K562 (cell line): ENCODE measurements around the gene SLC15A3. TPM values are rescaled to one million over a fixed set of nuclear protein-coding genes. Genes with fewer than 3 reads are reported as not detected.
A peak's percentile ranks its signal among the peaks of the same experiment; 100 is the strongest.

Source experiments
- ATAC-seq: fragments of 200-7000 bp; cut with Tn5 transposase; 3 replicates; pipeline ENCODE4 v1.9.1; 2020; ENCODE audit warnings: moderate library complexity
- BruUV-seq: library from RNA; stranded (reverse); fragments of 400-500 nt; replicated peaks from 2 replicates; lab custom pipeline; 2021; lab: Mats Ljungman, UMichigan
- CTCF ChIA-PET: fragments of 300-600 bp; formaldehyde crosslinking; extraction: SDS; loops from one replicate; lab custom pipeline; 2021; ENCODE audit warnings: low intra/inter-chr PET ratio; lab: Yijun Ruan, JAX
- POLR2A ChIA-PET: fragments of 300-600, 350-650 bp; sonication (Branson Sonifier 250); formaldehyde crosslinking; extraction: SDS; loops from one replicate; lab custom pipeline; 2021; ENCODE audit warnings: antibody characterized with exemption, inconsistent platforms; lab: Yijun Ruan, JAX
- DNase-seq, 4 experiments: peaks; one replicate each; pipeline versions ENCODE4 v3.0.0 to v3.0.0-alpha.2; 2011 to 2018; ENCODE audit warnings: low spot score in 3 of 4, mixed read lengths in 3 of 4; ENCODE audit errors: extremely low read depth in 1 of 4
- FAIRE-seq: peaks from 2 replicates; lab custom pipeline; 2011; peaks lifted over from hg19 to GRCh38; lab: Jason Lieb, UNC
- H2AFZ ChIP-seq: 2 replicates; pipeline ENCODE4 v1.6.0; 2011; ENCODE audit warnings: low read depth, low read length, control low read depth, inconsistent platforms
- H3K27ac ChIP-seq: fragments of 200-600 bp; 3 replicates; pipeline ENCODE4 v1.8.0; 2011; ENCODE audit warnings: low read depth, mild to moderate bottlenecking, control low read depth, inconsistent platforms, low read length, moderate library complexity, mixed read lengths; ENCODE audit errors: extremely low read depth
- H3K27me3 ChIP-seq, 2 experiments: fragments of 300-600 bp in 1 of 2; 2 replicates in 1 of 2; 3 replicates in 1 of 2; pipeline versions ENCODE4 v1.6.0 to v1.8.0; 2011; ENCODE audit warnings: inconsistent platforms in 2 of 2, low read length in 2 of 2, mild to moderate bottlenecking in 1 of 2, mixed read lengths in 1 of 2, moderate library complexity in 1 of 2; ENCODE audit not compliant: control insufficient read depth in 2 of 2, insufficient read depth in 2 of 2
- H3K36me3 ChIP-seq: fragments of 300-600 bp; 3 replicates; pipeline ENCODE4 v1.8.0; 2011; ENCODE audit warnings: mild to moderate bottlenecking, low read length, inconsistent platforms; ENCODE audit not compliant: control insufficient read depth, insufficient read depth
- H3K4me1 ChIP-seq, 2 experiments: fragments of 200-600 bp in 1 of 2; replicated peaks in 1 of 2; 2 replicates in 1 of 2; 3 replicates in 1 of 2; pipeline versions ENCODE4 v1.5.1 to v1.8.0; 2011; ENCODE audit warnings: inconsistent platforms in 2 of 2, low read length in 2 of 2, mild to moderate bottlenecking in 1 of 2, mixed read lengths in 1 of 2, moderate library complexity in 1 of 2; ENCODE audit not compliant: control insufficient read depth in 2 of 2, insufficient read depth in 2 of 2
- H3K4me2 ChIP-seq: 2 replicates; pipeline ENCODE4 v1.6.1; 2011; ENCODE audit warnings: low read length, control low read depth, inconsistent platforms, mixed read lengths; ENCODE audit not compliant: insufficient read depth
- H3K4me3 ChIP-seq: fragments of 200-600 bp; sonication (generic), shearing (Covaris generic); 2 replicates; pipeline ENCODE4 v1.5.1; 2016; ENCODE audit warnings: control low read depth, inconsistent platforms
- H3K79me2 ChIP-seq: fragments of 200-600 bp; 3 replicates; pipeline ENCODE4 v1.8.0; 2011; ENCODE audit warnings: low read length, inconsistent platforms; ENCODE audit not compliant: control insufficient read depth, insufficient read depth
- H3K9ac ChIP-seq, 2 experiments: 2 replicates each; pipeline versions ENCODE4 v1.6.0 to v1.6.1; 2011; ENCODE audit warnings: low read depth in 2 of 2, low read length in 2 of 2, control low read depth in 1 of 2, inconsistent platforms in 1 of 2, mild to moderate bottlenecking in 1 of 2, mixed read lengths in 1 of 2; ENCODE audit not compliant: insufficient read depth in 1 of 2
- H3K9me1 ChIP-seq: one replicate; pipeline ENCODE4 v1.6.0; 2011; ENCODE audit warnings: inconsistent platforms, mild to moderate bottlenecking, low read length, moderate library complexity; ENCODE audit not compliant: control insufficient read depth, insufficient read depth
- H3K9me3 ChIP-seq: replicated peaks from 2 replicates; pipeline ENCODE4 v1.5.1; 2011; ENCODE audit warnings: low read depth, low read length, inconsistent platforms; ENCODE audit not compliant: control insufficient read depth, insufficient read depth
- H4K20me1 ChIP-seq: replicated peaks from 2 replicates; pipeline ENCODE4 v1.6.1; 2011; ENCODE audit warnings: low read length, inconsistent platforms, mixed read lengths; ENCODE audit not compliant: control insufficient read depth, insufficient read depth
- BACH1 ChIP-seq: fragments of 200-800 bp; sonication (Bioruptor generic); IDR thresholded peaks from 2 replicates; pipeline ENCODE4 v1.6.1; 2016; ENCODE audit warnings: missing genetic modification characterization, missing compliant biosample characterization
- CHCHD3 ChIP-seq: fragments of 250-450 bp; sonication (Bioruptor Pico); IDR thresholded peaks from 2 replicates; pipeline ENCODE4 v2.1.2; 2022; ENCODE audit warnings: mild to moderate bottlenecking
- CREM ChIP-seq: IDR thresholded peaks from 2 replicates; pipeline ENCODE4 v1.6.1; 2014; ENCODE audit warnings: antibody characterized with exemption, low read depth
- DMBX1 ChIP-seq: fragments of 250-450 bp; sonication (Bioruptor Pico); IDR thresholded peaks from 2 replicates; pipeline ENCODE4 v1.8.0; 2022; ENCODE audit warnings: inconsistent platforms, mild to moderate bottlenecking, moderate library complexity, borderline replicate concordance
- E2F5 ChIP-seq: sonication (generic); formaldehyde crosslinking; IDR thresholded peaks from 2 replicates; pipeline ENCODE4 v1.8.0; 2022; ENCODE audit warnings: mild to moderate bottlenecking, missing genetic modification reagents
- EGR1 ChIP-seq: fragments of 450-650 bp; conservative IDR thresholded peaks from 2 replicates; pipeline ENCODE4 v1.6.1; 2017; ENCODE audit warnings: mild to moderate bottlenecking
- HNRNPH1 ChIP-seq: fragments of 200-400 bp; formaldehyde crosslinking; optimal IDR thresholded peaks from 2 replicates; pipeline ENCODE3; 2017; ENCODE audit warnings: low read depth, mild to moderate bottlenecking, low read length, moderate library complexity
- HNRNPK ChIP-seq: fragments of 200-400 bp; formaldehyde crosslinking; IDR thresholded peaks from one replicate; pipeline ENCODE4 v1.6.1; 2018; ENCODE audit warnings: mild to moderate bottlenecking, low read depth, low read length; ENCODE audit not compliant: poor library complexity, severe bottlenecking
- NCOR1 ChIP-seq: fragments of 450-650 bp; IDR thresholded peaks from 2 replicates; pipeline ENCODE4 v1.6.1; 2016; ENCODE audit warnings: mild to moderate bottlenecking, moderate library complexity
- SIN3B ChIP-seq: fragments of 450-650 bp; IDR thresholded peaks from 2 replicates; pipeline ENCODE4 v1.6.1; 2017; ENCODE audit warnings: low read depth, mild to moderate bottlenecking, moderate library complexity
- SPI1 ChIP-seq: IDR thresholded peaks from 2 replicates; pipeline ENCODE4 v1.6.1; 2011; ENCODE audit warnings: low read depth, low read length, control low read depth, borderline replicate concordance
- ZNF263 ChIP-seq: sonication (generic); formaldehyde crosslinking; IDR thresholded peaks from 2 replicates; pipeline ENCODE4 v1.8.0; 2022; ENCODE audit warnings: mild to moderate bottlenecking, missing genetic modification reagents, borderline replicate concordance
- ZNF347 ChIP-seq: fragments of 450-650 bp; formaldehyde crosslinking; IDR thresholded peaks from 2 replicates; pipeline ENCODE4 v1.4.0; 2020; ENCODE audit warnings: low read depth, mild to moderate bottlenecking, moderate library complexity
- WGBS: fragments of 100-300 bp; shearing (Covaris generic); methylation state at CpG from one replicate; pipeline ENCODE4 v1.1.6; 2016; ENCODE audit warnings: low coverage, mixed read lengths; ENCODE audit not compliant: insufficient coverage; ENCODE audit errors: missing lambda C conversion rate; 5-methylcytosine and 5-hydroxymethylcytosine counted together
- in situ Hi-C: fragments of 300-500 bp; cut with MboI; formaldehyde crosslinking; loops from 4 replicates; pipeline ENCODE4 v1.15.0; 2018; ENCODE audit warnings: inconsistent platforms, mixed read lengths
- intact Hi-C: fragments of 100-400 bp; cut with micrococcal nuclease; formaldehyde crosslinking; loops from 2 replicates; pipeline ENCODE4 v1.14.2; 2022
- polyA plus RNA-seq, 8 experiments: library from polyadenylated mRNA; depleted of rRNA in 4 of 8; stranded (reverse) in 5 of 8; unstranded in 3 of 8; fragments of >200 nt; fragmentation: Nextera tagmentation in 2 of 8; fragmentation: Illumina TruSeq in 1 of 8; extraction: Ambion mirVana in 2 of 8; extraction: Trizol in 1 of 8; gene quantifications; 2 replicates each; pipeline versions ENCODE4 v1.2.1 to v1.2.3, GENCODE V29; 2011 to 2014; ENCODE audit warnings: inconsistent platforms in 1 of 8, missing spikeins in 1 of 8
- total RNA-seq, 7 experiments: library from RNA; depleted of rRNA in 6 of 7; stranded (reverse); fragments of >200 nt in 6 of 7; fragmentation: Illumina TruSeq in 2 of 7; extraction: Trizol in 2 of 7; gene quantifications; 2 replicates each; pipeline versions ENCODE4 v1.2.1 to v1.2.3, GENCODE V29; 2011 to 2021; ENCODE audit warnings: low replicate concordance in 1 of 7

The SLC15A3 gene
- total and polyA plus RNA-seq, 9 of the 15 experiments (the other 6 are each of a cell fraction or from before 2014, with no cell fraction given), result 0.07 to 0.27 TPM; not detected in 7

GRCh38 chr11:60916669-60917206 is 35.2 kb downstream of the SLC15A3 start:
- Histone ChIP-seq H3K27me3 (no peaks in the 10 kb centered on the region), H3K4me3 (no peak overlapping the region), H2AFZ (no peak overlapping the region), H3K9ac (peak overlapping the region in 1 of 2 experiments; percentile 39; a peak in 1 of 4 replicates), H3K27ac (no peak overlapping the region), H4K20me1 (peaks cover 5% of the 10 kb centered on the region; the same call in 1 of the 2 replicates), H3K9me3 (no peaks in the 10 kb centered on the region), H3K9me1 (no peaks in the 10 kb centered on the region), H3K36me3 (peaks cover 45% of the 10 kb centered on the region), H3K4me1 (peaks cover 17 to 29% of the 10 kb centered on the region in 2 experiments; a peak in 4 of 5 replicates), H3K79me2 (peaks cover 54% of the 10 kb centered on the region), H3K4me2 (no peak overlapping the region)
- FAIRE-seq, result no peak
- WGBS, result 83% methylated on average over 2 of the region's 3 CpGs
- ATAC-seq, result no peak
- intact Hi-C loops, result no loop called here
- in situ Hi-C loops, result no loop called here
- BruUV-seq, result no TSS peak
- ChIA-PET CTCF (no interaction called here), POLR2A (interaction anchor here (0.6 to 2.3 kb wide), 3 partner anchors 11 to 1147 kb away, joined by 3 to 14 read pairs (median 4); partner anchors contain the start of gene PRPF19)
- no peak for DNase-seq
- TF ChIP-seq CHCHD3 (CRISPR knock-in tag) (no peak), SPI1 (no peak), DMBX1 (CRISPR knock-in tag) (no peak), HNRNPH1 (no peak), SIN3B (no peak), CREM (no peak), BACH1 (tag) (no peak), E2F5 (CRISPR knock-in tag) (no peak), ZNF347 (CRISPR knock-in tag) (no peak), EGR1 (no peak), ZNF263 (CRISPR knock-in tag) (no peak), HNRNPK (no peak), NCOR1 (no peak)
